GM12801 (cell line): ENCODE data around the gene METTL23.

Experiments
- TF ChIP-seq, protein P1 (sequence below): IDR thresholded peaks from one replicate; pipeline ENCODE4 v1.5.1; 2011; ENCODE audit warnings: control low read depth; ENCODE audit not compliant: insufficient read length; ENCODE audit errors: extremely low read depth

Gene METTL23

DNA sequence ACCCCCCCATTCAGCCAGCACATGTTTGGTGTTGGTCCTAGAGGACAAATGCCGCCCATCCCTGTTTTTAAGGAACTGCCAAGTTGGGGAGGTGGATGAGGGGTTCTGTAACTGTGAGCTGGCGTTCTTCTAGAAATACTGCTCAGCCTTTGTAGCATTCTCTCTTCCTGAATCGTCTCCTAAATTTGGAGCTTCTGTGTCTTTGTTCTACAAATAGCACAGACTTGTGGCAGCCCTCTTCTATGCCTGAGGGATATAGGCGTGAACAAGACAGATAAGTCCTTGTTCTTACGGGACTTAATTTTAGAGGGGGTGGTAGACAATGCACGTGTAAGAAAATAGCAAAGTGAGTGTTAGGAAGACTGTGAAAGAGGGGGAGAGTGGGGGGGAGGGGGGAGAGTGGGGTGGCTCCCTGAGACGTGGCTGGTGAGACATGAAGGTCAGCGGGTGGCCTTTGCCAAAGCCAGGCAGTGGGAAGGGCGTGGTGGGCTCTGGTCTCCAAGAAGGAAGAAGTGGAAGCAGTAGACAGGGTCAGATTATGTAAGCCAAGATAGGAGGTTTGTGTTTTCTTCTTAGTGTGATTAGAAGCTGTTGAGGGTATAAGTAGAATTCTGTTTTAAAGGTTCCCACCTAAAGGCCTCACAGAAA lies 21.2 kb downstream of the METTL23 start:
- TF ChIP-seq, protein P1, sequence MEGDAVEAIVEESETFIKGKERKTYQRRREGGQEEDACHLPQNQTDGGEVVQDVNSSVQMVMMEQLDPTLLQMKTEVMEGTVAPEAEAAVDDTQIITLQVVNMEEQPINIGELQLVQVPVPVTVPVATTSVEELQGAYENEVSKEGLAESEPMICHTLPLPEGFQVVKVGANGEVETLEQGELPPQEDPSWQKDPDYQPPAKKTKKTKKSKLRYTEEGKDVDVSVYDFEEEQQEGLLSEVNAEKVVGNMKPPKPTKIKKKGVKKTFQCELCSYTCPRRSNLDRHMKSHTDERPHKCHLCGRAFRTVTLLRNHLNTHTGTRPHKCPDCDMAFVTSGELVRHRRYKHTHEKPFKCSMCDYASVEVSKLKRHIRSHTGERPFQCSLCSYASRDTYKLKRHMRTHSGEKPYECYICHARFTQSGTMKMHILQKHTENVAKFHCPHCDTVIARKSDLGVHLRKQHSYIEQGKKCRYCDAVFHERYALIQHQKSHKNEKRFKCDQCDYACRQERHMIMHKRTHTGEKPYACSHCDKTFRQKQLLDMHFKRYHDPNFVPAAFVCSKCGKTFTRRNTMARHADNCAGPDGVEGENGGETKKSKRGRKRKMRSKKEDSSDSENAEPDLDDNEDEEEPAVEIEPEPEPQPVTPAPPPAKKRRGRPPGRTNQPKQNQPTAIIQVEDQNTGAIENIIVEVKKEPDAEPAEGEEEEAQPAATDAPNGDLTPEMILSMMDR = no peak

DNA sequence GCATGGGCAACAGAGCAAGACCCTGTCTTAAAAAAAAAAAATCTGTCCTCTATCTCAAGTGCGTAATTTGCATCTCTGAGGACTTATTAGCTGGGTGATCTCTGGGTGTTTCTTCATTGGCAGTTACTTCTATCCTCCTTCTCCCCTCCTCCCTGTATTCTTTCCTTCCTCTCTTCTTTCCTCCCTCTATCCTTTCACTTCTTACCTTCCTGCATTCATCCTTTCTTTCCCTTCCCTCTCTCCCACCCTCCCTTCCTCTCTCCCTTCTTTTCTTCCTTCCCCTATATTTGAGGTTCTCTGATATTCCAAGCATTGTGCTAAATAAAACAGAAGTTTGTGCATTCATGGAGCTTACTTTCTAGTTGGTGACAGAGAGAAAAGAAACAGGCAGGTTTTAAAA lies 22.0 kb downstream of the METTL23 start:
- TF ChIP-seq, protein P1 = no peak

DNA sequence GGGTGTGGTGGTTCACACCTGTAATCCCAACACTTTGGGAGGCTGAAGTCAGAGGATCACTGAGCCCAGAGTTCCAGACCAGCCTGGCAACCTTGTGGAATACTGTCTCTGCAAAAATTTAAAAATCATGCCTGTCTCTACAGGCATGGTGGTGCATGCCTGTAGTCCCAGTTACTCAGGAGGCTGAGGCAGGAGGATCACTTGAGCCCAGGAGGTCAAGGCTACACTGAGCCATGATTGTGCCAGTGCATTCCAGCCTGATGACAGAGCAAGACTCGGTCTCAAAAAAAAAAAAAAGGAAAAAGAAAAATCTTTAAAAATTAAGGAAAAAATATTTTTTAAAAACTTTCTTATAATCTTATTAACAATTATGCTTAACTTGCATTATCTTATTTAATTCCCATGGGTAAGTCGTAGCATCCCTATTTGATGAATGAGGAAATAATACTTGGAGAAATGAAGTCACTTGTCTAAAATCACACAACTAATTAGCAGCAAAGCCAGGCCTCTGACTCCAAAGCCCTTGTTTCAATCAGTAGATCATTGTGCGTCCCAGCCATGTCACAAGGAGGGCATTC lies 24.9 kb downstream of the METTL23 start:
- TF ChIP-seq, protein P1 = no peak

DNA sequence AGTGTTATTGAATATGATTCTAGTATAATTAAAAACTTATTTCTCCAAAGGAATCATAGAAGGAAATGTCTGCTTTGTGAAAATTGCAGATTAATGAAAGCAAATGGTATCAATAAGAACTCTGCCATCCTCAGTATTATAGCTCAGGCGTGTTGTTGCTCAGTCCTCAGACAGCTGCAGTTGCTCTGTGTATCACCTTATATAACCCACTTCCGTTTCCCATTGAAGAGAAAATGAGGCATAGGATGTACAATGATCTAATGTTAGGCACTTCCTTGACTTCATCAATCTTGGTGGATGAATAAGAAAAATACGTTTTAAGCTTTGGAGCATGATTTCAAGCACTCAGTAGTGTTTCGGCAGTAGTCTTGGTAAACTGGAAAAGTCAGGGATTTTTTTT lies 25.4 kb downstream of the METTL23 start:
- TF ChIP-seq, protein P1 = no peak

DNA sequence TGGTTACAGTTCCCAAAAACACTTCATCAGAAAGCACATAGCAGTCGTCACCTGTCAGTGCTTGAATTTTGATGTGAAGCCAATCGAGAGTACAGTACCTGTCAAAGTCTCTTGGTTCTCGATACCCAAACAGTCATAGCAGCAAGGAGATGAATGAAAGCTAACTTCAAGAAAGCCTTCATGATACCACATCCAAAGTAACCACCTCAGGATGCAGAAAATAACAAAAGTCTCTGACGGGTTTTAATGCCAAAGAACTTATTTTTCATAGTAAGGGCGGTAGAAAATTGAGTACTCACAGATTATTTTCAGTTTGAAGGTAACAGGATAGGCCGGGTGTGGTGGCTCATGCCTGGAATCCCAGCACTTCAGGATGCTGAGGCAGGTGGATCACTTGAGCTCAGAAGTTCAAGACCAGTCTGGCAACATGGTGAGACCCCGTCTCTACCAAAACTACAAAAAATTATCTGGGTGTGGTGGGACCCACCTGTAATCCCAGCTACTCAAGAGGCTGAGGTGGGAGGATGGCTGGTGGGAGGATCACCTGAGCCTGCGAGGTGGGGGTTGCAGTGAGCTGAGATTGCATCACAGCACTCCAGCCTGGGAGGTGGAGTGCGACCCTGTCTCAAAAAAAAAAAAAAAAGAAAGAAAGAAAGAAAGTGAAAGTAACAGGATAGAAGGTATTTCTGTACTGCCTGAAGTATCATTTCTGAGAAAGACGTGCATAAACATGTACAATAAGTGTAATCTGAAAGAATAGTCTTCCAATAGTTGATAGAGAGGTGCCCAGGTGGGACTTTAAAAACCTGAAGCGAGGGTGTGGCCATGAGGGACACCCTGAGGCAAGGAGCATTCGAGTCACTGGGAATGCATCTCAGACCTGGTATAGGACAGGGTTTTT lies 26.7 kb downstream of the METTL23 start:
- TF ChIP-seq, protein P1 = no peak

DNA sequence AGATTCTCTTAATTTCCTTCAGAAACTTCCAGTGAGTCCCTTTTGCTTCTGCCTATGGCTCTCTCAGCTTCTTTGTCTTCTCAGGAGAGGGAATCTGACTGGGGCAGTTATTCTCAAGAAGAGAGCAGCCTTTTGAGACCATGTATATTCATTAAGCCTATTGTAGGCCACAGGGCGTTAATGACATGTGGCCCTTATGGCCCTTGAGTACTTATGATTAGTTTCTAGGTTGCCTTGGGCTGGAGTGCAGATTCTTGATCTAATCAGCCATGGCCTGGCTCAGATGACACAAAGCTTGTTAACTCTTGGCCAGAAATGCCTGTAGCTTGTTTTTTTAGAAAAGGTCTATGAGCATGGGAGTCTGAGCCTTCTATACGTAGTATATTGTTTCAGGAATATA lies 28.6 kb downstream of the METTL23 start:
- TF ChIP-seq, protein P1 = no peak

DNA sequence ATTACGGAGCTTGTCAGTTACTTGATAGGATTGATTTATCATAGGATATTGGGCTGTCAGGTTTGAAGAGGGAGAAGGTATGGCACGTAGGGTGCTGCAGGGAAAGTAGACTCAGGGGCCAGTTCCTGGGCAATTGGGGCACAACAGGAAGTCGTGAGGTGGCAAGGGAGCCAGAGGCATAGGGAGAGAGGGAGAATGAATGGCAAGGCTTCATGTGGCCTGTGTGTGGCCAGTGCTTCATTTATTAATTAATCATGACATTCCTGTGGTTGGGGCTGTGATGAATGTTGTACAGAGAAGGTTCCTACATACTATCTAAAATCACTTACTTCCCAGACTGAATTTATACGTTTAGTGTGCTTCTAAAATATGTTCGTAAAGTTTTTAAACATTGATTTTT lies 30.6 kb downstream of the METTL23 start:
- TF ChIP-seq, protein P1 = no peak
